GM19467 (cell line): Measurements from ENCODE around the gene PDCD10.

Experiments used
- ATAC-seq: cut with Tn5 transposase; IDR thresholded peaks from one replicate; pipeline ENCODE4 v1.9.1; 2021; ENCODE audit warnings: mild to moderate bottlenecking, moderate library complexity; ENCODE audit not compliant: unreplicated experiment

The PDCD10 gene

DNA sequence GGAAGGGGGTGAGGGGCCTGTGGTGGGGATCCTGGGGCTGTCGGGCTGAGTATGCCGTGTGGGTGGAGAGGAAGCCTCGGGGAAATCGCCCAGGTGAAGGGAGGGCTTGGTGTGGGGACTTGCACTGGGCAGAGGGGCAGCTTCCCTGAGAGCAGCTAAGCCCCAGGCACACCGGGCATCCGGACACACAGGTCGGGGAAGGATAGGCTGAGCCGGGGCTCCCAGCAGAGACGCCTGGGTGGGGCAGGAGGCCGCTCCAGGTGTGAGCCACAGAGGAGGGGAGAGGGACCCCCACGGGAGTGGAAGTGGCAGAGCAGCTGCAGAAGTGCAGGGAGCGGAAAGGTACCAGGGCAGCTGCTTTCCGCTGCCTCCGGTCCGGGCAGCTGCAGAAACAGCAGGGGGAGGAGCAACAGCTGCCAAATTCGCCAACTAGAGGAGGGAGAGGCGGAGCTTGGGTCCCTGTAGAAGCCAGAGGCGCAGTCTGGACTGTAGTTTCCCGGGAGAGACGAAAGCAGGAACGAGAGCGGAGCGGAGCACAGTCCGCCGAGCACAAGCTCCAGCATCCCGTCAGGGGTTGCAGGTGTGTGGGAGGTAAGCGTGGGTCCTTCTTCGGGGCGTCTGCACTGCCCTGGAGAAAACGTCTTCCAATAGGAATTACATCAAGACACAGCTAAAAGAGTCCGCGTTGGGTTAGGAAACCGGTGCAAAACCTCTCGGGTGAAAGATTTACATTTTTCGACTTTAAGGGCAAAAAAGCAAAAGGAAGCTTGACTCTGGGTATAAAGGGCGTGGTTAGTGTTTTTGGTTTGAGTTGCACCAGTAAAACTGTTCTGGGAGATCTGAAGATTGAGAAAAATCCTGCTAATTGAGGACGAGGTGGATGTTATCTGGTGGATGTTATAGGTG lies 794 bp upstream of the PDCD10 start, which contains the start of gene SERPINI1:
SERPINI1 (plus strand) TSS at position 489 of the 906 bp plus-strand sequence. CDS start 53,408 bp downstream, outside the sequence.
- ATAC-seq, result peak; percentile 56

DNA sequence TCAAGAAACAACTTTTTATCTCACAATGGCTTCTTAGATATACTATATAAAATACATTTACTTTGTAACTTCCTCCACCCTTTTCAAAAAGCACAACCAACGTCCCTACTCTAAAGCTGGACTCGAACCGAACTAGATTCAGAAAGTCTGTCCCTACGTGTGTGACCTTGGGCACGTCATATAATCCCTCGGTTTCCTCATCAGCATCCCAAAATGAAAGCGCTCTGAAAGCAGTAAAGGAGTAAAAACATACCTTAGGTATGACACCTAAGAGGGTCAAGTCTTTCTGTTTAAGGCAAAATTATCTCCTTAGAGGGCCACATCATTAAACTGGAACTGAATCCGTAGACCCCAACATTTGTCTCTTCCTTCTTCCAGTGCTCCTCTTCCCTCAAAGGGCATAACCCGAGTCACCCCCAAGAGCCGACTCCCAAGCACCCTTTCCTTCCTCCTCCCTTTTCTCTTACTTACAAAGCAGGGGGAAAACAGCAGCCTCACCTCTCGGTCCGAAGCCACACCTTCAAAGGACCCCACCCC lies 663 bp downstream of the PDCD10 start:
- no peak for ATAC-seq

DNA sequence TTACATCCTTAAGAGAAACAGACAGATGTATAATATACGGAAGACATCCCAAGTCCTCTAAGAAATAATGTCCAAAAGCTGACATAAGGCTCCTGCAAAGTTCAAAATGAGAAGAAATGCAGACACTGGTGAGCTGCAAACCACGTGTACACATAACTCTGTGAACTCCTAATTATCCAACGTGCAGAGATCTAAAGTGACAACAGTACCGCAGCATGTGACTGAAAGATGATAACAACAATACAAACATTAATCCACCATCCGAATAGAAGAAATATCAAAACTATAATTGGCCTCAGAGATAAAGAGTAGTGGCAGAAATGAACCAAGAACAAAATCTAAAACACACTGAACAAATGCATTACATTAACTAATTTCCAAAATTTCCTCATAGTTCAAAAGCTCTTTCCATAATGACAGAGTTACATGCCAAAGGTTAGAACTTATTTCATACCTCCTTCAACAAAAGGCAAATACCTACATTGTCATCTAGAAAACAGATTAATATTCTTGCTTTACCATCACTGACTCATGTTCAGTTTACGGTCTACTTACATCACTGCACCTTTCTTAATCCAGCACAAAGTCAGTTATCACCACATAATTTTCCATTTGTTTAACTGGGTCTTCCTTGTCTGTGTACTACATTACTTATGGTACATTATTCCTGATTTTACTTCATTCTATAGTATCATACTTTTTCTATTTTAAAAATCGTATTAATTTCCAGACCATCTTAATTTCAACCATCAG lies 2.2 kb downstream of the PDCD10 start:
- no peak for ATAC-seq

DNA sequence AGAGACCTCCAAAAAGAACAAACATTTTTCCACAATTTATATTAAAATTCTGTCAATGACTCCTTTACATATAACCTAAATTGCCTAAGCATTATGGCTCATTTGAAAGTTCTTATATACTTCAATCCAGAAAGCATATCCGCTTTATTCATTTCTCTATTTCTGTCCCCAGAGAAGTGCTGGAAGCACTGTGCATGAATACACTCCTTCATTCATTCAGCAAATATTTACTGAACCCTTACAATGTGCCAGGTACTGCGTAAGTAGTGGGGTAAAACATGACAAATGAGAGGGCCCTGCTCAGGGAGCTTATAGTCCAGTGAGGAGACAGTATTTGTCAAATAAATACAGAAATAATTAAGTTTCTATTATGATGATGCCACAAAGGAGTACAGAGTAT lies 3.3 kb downstream of the PDCD10 start:
- ATAC-seq, result no peak

DNA sequence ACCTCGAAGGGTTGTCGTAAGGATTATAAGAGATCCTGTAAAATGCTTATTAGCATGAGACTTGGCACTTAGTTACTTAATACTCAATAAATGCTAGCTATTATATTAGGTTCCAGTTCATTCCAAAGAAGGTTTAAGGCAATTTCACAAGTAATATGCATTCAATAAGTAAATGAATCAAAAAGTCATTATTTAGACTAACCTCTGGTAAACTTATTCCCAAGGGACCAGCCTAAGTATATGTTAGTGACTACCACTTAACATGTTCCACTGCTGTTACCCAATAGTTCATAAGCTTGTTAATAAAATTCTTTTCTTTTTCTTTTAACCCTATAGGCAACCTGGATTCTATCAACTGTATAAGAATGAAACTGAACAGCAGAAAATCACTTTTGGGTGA lies 5.1 kb downstream of the PDCD10 start:
- ATAC-seq, result no peak

DNA sequence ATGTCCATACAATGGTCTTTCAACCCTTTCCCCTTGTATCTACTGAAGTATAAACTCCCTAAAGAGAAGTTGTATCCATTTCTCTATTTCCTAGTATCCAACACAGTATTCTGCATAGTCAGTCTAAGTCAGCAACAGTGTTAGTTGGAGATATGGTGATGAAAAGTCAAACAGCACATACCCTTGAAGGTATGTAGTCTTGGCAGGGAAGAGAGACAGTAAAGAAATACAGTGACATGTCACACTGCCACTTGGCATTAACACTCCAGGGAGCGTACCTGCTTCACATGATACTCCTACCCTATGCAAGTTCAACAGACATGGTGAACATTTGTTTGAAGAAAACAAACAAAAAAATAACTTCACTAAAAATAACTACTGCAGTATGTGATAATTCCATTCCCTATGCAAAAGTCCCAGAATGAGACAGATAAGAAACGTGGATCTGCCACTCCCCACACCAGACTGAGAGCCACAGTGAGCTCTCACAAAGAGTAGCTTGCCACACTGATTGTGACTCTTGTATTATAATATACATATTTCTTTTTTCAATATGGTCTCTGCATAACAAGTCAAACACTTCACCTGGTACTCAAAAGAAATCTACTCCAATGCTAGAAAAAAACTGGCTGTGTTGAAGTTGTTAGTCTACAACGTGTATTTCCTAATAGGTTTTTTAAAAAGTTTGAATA lies 5.9 kb downstream of the PDCD10 start:
- ATAC-seq, result no peak

DNA sequence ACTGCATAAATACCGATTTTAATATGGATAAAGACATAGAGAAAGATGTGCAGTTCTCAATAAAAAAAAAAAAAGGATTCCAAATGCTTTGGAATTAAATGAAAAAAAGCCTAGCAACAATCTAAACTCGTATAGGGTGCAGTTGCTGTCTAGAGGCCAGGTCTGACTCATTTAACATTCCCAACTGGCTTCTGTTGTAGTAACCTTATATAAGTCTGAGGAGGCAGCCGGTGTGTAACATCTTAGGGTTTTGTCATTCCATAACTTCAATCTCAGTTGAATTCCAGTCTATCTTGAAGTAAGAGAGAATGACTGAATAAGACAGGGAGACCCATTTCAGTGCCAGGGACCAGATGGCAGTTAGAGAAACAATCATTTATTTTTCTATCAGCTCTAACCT lies 6.5 kb downstream of the PDCD10 start:
- ATAC-seq, result no peak

DNA sequence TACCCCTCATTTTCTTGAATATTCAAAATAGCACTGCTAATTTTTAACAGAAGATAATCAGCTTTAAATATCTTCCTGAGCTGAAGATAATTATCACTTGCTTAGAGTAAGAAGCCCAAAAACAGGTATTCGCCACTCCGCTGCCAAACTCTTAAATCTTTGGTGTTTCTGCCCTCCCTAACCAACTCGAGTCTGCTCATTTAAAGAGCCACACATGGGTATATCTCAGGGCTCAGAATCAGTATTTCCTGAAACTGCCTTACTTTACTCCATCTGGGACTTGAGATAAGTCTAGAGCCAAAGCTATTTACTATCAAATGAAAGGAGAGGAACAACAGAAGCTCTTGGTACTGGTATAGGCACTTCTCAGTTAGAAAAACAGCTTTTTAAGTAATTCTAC lies 10.8 kb downstream of the PDCD10 start:
- ATAC-seq, result no peak

DNA sequence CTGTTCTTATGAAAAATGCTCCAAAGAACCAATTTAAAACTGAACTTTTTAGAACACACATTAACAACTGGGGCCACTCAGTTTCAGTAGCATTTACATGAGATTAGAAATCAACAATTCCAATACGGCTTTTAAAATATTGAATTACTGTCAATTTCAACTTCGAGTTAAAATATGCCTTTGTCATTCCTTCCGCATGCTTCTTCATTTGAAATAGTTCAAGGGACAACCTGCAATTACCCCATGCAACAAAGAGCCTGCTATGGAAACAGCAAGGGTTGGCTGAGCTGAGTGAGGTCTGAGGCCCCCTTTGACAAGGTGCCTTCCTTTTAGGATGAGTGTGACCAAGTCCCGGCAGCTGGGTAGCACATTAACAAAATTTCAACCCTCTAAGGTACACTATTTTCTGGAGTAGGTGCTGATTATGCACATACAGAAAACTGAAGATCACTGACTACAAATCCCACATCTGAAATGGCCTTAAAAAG lies 11.6 kb downstream of the PDCD10 start:
- ATAC-seq, result no peak

DNA sequence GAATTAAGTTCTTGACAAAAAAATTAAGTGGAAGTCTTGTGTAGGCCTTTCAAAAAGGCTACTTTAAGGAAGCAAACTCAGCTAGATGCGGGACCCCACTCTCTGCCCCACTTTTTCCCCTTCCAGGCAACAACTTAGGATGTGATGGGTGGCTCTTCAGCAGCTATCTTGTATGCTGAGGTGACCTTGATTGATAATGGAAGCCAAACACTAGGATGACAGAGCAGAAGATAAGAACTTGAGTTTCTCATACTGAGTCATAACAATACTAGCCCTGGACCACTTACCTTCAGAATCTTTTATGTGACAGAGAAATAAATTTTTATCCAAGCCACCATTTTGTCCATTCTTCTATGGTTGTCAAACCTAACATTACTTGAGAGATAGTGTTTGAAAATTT lies 16.1 kb downstream of the PDCD10 start:
- no peak for ATAC-seq

DNA sequence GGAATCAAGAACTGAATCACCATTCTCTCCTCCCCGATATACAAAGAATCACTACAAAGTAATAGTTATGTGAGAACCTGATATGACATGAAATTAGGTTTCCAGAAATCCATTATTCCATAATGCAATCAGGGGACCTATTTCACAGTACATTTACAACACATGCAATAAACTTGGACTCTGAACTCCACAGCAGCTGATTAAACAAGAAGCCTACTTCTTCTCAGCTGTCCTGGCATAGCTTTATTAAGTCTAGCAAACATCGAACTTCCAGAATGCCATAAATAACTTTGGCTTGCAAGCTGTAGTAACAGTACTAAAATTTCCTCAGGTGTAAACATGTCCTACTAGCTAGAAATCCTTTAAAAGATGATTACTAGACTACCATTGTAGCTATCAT lies 17.8 kb downstream of the PDCD10 start:
- no peak for ATAC-seq

DNA sequence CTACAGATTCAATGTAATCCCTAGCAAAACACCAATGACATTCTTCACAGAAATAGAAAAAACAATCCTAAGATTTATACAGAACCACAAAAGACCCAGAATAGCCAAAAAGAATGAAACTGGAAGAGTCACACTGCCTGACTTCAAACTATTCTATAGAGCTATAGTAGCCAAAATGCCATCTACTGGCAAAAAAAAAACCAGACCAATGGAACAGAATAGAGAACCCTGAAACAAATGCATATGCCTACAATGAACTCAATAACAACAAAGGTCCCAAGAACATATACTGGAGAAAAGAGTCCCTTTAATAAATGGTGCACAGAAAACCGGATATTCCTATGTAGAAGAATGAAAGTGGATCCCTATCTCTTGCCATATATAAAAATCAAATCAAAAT lies 19.8 kb downstream of the PDCD10 start:
- ATAC-seq, result no peak

DNA sequence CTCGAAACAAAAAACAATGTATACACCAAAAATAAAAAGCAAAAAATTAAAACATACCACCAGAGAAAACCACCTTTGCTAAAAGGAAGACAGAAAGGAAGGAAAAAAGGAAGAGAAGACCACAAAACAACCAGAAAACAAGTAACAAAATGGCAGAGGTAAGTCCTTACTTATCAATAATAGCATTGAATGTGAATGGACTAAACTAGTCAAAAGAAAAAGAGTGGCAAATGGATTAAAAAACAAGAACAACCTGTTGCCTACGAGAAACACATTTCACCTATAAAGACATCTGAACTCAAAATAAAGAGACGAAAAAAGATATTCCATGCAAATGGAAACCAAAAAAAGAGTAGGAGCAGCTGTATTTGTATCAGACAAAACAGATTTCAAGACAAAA lies 22.2 kb downstream of the PDCD10 start:
- no peak for ATAC-seq

DNA sequence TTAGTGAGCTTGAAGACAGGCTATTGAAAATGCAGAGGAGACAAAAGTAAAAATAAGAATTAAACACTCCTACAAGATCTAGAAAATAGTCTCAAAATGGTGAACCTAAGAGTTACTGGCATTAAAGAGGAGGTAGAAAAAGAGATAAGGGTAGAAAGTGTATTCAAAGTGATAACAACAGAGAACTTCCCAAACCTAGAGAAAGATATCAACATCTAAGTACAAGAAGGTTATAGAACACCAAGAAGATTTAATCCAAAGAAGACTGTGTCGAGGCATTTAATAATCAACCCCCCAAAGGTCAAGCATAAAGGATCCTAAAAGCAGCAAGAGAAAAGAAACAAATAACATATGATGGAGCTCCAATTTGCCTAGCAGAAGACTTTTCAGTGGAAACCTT lies 23.3 kb downstream of the PDCD10 start:
- ATAC-seq, result no peak

DNA sequence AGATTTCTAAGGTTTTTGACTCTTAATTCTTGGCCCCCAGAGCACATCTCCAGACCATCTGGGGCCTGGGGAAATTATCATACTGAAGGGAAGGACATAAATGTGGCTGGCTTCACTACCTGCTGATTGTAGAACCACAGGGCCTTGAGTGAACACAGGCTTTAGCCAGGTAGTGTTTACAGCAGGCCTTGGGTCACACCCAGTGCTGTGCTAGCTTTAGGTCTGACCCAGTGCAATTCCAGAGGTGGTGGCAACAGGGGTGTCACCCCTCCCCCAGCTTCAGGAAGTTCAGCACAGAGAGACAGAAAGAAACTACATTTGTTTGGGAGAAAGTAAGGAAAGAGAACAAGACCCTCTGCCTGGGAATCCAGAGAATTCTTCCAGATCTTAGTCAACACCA lies 24.1 kb downstream of the PDCD10 start:
- no peak for ATAC-seq

DNA sequence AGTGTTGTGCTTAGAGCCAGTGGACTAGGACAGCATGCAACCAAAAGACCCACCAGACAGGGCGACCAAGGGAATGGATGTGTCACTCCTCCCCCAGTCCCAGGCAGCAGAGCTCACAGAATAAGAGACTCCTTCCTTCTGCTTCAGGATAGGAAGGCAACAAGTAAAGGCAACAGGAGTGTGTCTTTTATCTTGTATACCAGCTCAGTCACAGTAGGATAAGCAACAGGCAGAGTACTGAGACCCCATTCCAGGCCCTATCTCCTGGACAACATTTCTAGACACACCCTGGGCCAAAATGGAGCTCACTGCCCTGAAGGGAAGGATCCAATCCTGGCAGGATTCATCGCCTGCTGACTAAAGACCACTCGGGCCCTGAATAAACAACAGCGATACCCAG lies 25.0 kb downstream of the PDCD10 start:
- no peak for ATAC-seq

DNA sequence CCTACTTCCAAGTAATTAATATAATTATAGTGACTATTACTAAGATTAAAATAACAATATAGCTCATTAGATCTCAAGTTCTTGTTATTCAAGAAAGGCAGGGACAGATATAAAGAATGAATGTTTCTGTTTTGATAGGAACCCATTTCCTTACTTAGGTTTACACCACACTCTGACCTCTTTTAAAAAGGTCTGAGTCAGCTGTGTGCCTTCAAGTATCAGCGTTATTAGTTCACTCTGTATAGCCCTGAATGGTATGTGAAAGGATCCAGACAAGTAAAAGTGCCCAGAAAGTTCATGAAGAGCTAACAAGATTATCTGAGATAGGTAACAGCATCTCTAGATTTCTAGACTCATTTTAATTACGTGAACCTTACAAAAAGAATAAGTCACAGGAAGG lies 28.9 kb downstream of the PDCD10 start:
- ATAC-seq, result no peak

DNA sequence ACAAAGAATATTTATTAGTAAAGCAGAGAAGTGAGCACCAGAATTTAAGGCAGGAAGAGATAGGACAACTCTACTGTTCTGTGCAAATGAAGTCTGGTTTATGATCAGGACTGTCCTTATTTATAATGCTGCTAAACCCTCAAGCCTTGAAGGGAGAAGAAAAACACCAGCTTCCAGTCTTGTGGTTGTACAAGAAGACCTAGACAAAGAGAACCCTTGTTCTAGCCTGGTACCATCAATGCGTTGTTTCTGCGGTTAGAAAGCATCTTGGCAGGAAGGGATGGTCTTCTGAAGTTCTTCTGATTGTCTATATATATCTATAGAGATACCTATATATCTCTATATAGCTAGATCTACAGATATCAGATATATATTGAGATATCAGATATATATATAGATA lies 33.8 kb downstream of the PDCD10 start:
- no peak for ATAC-seq

DNA sequence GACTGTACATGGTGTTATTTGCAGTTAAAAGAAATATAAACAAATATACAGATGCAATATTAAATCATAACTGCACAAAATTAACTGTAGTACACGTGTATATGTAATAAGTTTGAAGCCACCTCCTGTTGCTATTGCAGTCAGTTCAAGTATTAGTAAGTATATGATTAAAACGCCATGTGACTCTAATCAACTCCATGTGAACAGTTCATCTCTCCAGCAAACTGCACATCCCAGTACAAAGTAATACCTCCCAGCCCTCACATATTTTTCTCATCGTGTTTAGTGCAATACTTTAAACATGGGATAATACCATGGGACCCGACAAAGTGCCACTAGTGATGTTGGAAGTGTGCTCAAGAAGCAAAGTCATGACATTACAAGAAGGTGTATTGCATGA lies 34.6 kb downstream of the PDCD10 start:
- no peak for ATAC-seq

DNA sequence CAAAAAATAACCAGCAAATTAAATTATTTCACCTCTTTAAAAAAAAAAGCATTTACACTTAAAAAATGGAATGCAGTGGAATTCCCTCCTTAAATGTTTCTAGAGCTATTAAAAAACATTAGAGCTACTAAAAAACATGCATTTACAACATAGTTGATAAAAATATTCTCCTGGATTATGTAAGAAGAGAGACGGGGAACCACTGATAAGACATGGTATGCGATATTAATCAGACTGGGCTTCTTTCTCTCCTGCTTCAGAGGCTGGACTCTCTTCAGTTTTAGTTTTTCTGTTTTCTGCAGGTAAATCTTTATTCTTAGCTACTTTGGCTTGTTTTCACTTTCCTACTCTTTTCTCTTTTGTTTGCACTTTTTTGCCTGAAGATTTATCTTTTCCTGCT lies 40.6 kb downstream of the PDCD10 start:
- no peak for ATAC-seq

DNA sequence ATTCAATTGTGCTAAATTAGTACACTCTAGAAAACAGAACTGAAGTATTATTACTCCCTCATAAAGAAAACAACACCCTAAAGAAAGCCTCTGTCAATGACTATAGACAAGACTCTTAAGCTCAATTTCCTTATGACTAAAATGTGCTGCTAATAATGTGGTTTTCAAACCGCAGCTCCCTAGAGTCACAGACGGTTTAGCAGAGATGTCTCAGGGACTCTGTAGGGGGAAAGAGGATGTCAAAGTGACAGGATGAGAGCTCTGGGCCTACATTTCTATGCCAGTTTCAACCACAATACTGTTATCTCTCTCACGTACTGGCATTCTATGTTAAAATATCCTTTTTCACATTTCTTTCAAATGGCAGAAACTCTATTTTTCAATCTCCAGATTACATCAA lies 43.3 kb downstream of the PDCD10 start:
- ATAC-seq, result peak; percentile 100
